SU-DHL-6 (cell line): ENCODE measurements around the gene NHS.

ENCODE experiments used
- H2AFZ ChIP-seq: fragments of 200-600 bp; sonication (generic); 2 replicates; pipeline ENCODE4 v1.6.1; 2014; ENCODE audit warnings: low read depth, mild to moderate bottlenecking, moderate library complexity, mixed read lengths, antibody characterized with exemption, low read length; ENCODE audit not compliant: severe bottlenecking
- H3F3A ChIP-seq: fragments of 200-600 bp; shearing (Covaris generic); 2 replicates; pipeline ENCODE4 v1.6.0; 2016; ENCODE audit warnings: antibody characterized with exemption, mild to moderate bottlenecking; ENCODE audit not compliant: insufficient read depth
- H3K27ac ChIP-seq: fragments of 200-600 bp; sonication (generic); 2 replicates; pipeline ENCODE4 v1.5.1; 2016; ENCODE audit warnings: low read depth, mild to moderate bottlenecking, low read length, moderate library complexity, mixed read lengths
- H3K27me3 ChIP-seq: fragments of 200-600 bp; sonication (generic), shearing (Covaris generic); 2 replicates; pipeline ENCODE4 v1.6.0; 2014; ENCODE audit warnings: mild to moderate bottlenecking, low read length
- H3K36me3 ChIP-seq: fragments of 200-600 bp; sonication (generic); 2 replicates; pipeline ENCODE4 v1.6.1; 2014; ENCODE audit warnings: mild to moderate bottlenecking, low read length, mixed read lengths
- H3K4me2 ChIP-seq: fragments of 300-600, 200-600 bp; shearing (Covaris generic), sonication (generic); 2 replicates; pipeline ENCODE4 v1.6.0; 2014; ENCODE audit warnings: low read length, low read depth, mild to moderate bottlenecking; ENCODE audit not compliant: poor library complexity, severe bottlenecking
- H3K4me3 ChIP-seq: fragments of 200-600 bp; sonication (generic); 2 replicates; pipeline ENCODE4 v1.5.1; 2014; ENCODE audit warnings: antibody characterized with exemption, low read length, mild to moderate bottlenecking, mixed read lengths; ENCODE audit not compliant: insufficient read depth, poor library complexity, severe bottlenecking
- H3K79me2 ChIP-seq: fragments of 200-600 bp; sonication (generic); 2 replicates; pipeline ENCODE4 v1.6.1; 2014; ENCODE audit warnings: mild to moderate bottlenecking, low read length, moderate library complexity; ENCODE audit not compliant: insufficient read depth
- H3K9ac ChIP-seq: fragments of 200-600 bp; sonication (generic); 2 replicates; pipeline ENCODE4 v1.7.0; 2014; ENCODE audit warnings: mild to moderate bottlenecking, low read length
- H3K9me2 ChIP-seq: fragments of 200-600 bp; sonication (generic); replicated peaks from 2 replicates; pipeline ENCODE4 v1.6.1; 2014; ENCODE audit warnings: low read length; ENCODE audit not compliant: insufficient read depth
- H3K9me3 ChIP-seq: fragments of 200-600 bp; sonication (generic); 2 replicates; pipeline ENCODE4 v1.6.1; 2014; ENCODE audit warnings: low read length, mixed read lengths; ENCODE audit not compliant: insufficient read depth
- H4K20me1 ChIP-seq: fragments of 200-600 bp; sonication (generic); 2 replicates; pipeline ENCODE4 v1.6.1; 2014; ENCODE audit warnings: low read depth, mild to moderate bottlenecking, antibody characterized with exemption, low read length, moderate library complexity, mixed read lengths
- EZH2phosphoT487 ChIP-seq: fragments of 200-600 bp; sonication (generic), shearing (Covaris generic); conservative IDR thresholded peaks from 2 replicates; pipeline ENCODE4 v1.6.1; 2018; ENCODE audit warnings: mild to moderate bottlenecking, antibody characterized with exemption, low read length, moderate library complexity, mixed read lengths
- TF ChIP-seq, protein P1 (sequence below): fragments of 200-600 bp; sonication (generic); IDR thresholded peaks from one replicate; pipeline ENCODE4 v1.5.1; 2017; ENCODE audit warnings: antibody characterized with exemption, mild to moderate bottlenecking, low read length, moderate library complexity; ENCODE audit not compliant: insufficient read depth, poor library complexity, severe bottlenecking

Gene NHS

GRCh38 chrX:17581641-17582040 lies 206.6 kb downstream of the NHS start:
- H3K27ac ChIP-seq: no peak overlapping the region
- H3K79me2 ChIP-seq: no peaks in the 10 kb centered on the region
- H3K9me3 ChIP-seq: no peaks in the 10 kb centered on the region
- no peaks in the 10 kb centered on the region for H3K36me3 ChIP-seq
- H4K20me1 ChIP-seq: no peaks in the 10 kb centered on the region
- H2AFZ ChIP-seq: no peak overlapping the region
- no peak for TF ChIP-seq EZH2phosphoT487
- TF ChIP-seq, protein P1, sequence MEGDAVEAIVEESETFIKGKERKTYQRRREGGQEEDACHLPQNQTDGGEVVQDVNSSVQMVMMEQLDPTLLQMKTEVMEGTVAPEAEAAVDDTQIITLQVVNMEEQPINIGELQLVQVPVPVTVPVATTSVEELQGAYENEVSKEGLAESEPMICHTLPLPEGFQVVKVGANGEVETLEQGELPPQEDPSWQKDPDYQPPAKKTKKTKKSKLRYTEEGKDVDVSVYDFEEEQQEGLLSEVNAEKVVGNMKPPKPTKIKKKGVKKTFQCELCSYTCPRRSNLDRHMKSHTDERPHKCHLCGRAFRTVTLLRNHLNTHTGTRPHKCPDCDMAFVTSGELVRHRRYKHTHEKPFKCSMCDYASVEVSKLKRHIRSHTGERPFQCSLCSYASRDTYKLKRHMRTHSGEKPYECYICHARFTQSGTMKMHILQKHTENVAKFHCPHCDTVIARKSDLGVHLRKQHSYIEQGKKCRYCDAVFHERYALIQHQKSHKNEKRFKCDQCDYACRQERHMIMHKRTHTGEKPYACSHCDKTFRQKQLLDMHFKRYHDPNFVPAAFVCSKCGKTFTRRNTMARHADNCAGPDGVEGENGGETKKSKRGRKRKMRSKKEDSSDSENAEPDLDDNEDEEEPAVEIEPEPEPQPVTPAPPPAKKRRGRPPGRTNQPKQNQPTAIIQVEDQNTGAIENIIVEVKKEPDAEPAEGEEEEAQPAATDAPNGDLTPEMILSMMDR: no peak
- no peaks in the 10 kb centered on the region for H3K9me2 ChIP-seq
- no peaks in the 10 kb centered on the region for H3K27me3 ChIP-seq
- no peak overlapping the region for H3K4me2 ChIP-seq
- no peaks in the 10 kb centered on the region for H3F3A ChIP-seq
- H3K4me3 ChIP-seq: no peak overlapping the region
- no peak overlapping the region for H3K9ac ChIP-seq

GRCh38 chrX:17584248-17584681 lies 209.3 kb downstream of the NHS start:
- Histone ChIP-seq H3K9ac (no peak overlapping the region), H3K9me3 (no peaks in the 10 kb centered on the region), H4K20me1 (no peaks in the 10 kb centered on the region), H3K9me2 (no peaks in the 10 kb centered on the region), H3K27ac (no peak overlapping the region), H3K4me2 (no peak overlapping the region), H3F3A (no peaks in the 10 kb centered on the region), H2AFZ (no peak overlapping the region), H3K36me3 (no peaks in the 10 kb centered on the region), H3K79me2 (no peaks in the 10 kb centered on the region), H3K4me3 (no peak overlapping the region), H3K27me3 (no peaks in the 10 kb centered on the region)
- no peak for TF ChIP-seq EZH2phosphoT487
- TF ChIP-seq, protein P1: no peak

- no peaks in the 10 kb centered on the region for H3K9me3 ChIP-seq
- H3K27ac ChIP-seq: no peak overlapping the region
- H3K9ac ChIP-seq: no peak overlapping the region
- no peaks in the 10 kb centered on the region for H3K9me2 ChIP-seq
- H3K36me3 ChIP-seq: no peaks in the 10 kb centered on the region
- no peaks in the 10 kb centered on the region for H3F3A ChIP-seq
- H3K79me2 ChIP-seq: no peaks in the 10 kb centered on the region
- no peak overlapping the region for H3K4me3 ChIP-seq
- no peak overlapping the region for H2AFZ ChIP-seq
- TF ChIP-seq EZH2phosphoT487: no peak
- TF ChIP-seq, protein P1: no peak
- no peaks in the 10 kb centered on the region for H4K20me1 ChIP-seq
- H3K27me3 ChIP-seq: no peaks in the 10 kb centered on the region
- H3K4me2 ChIP-seq: no peak overlapping the region
These were observed 210.0 kb downstream of the NHS start for GRCh38 chrX:17585006-17585405.

DNA sequence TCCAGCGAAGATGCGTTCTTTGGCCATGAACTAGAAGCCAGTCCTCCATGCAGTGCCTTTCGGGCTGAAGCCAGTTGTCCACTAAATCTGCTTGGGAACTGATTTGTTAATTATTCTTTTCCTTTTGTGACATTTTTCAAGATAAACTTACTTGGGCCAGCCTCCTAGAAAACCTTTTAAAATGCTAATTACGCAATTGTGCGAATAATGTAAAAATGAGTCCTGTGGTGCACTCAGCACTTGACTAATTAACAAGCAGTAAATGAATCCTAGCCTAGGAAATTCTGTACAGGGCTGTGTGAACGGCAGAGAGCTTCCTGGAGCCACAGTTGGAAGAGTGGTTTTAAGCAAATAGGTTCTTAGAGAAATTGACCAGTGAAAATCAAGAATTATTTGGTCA lies 212.4 kb downstream of the NHS start:
- Histone ChIP-seq H3K36me3 (no peaks in the 10 kb centered on the region), H4K20me1 (no peaks in the 10 kb centered on the region), H3K9me3 (no peaks in the 10 kb centered on the region), H3K4me3 (no peak overlapping the region), H3K27me3 (no peaks in the 10 kb centered on the region), H3K79me2 (no peaks in the 10 kb centered on the region), H3K9ac (no peak overlapping the region), H3F3A (no peaks in the 10 kb centered on the region), H2AFZ (no peak overlapping the region), H3K27ac (no peak overlapping the region), H3K9me2 (no peaks in the 10 kb centered on the region), H3K4me2 (no peak overlapping the region)
- TF ChIP-seq EZH2phosphoT487: no peak
- TF ChIP-seq, protein P1: no peak
